Spleen (tissue), 11 donors: Measurements from ENCODE around the gene MED25. TPM values are rescaled to one million over a fixed set of nuclear protein-coding genes. Genes with fewer than 3 reads are reported as not detected.

ENCODE experiments used
- DNase-seq: peaks from one replicate; pipeline ENCODE4 v3.0.0-alpha.2; 2020
- H3K27ac ChIP-seq, 8 donors: fragments of 200-600 bp; sonication (generic) in 7 of 8; 1 replicate in 4 of 8; 2 replicates in 4 of 8; pipeline versions ENCODE4 v1.5.0 to v1.8.0; 2016 to 2021; ENCODE audit warnings: inconsistent platforms in 4 of 8, mild to moderate bottlenecking in 4 of 8, moderate library complexity in 1 of 8
- H3K27me3 ChIP-seq, 7 donors: fragments of 200-600 bp; sonication (generic) in 6 of 7; replicated peaks in 1 of 7; 1 replicate in 4 of 7; 2 replicates in 3 of 7; pipeline versions ENCODE4 v1.5.0 to v1.8.0; 2016 to 2021; ENCODE audit warnings: inconsistent platforms in 3 of 7, mild to moderate bottlenecking in 1 of 7
- H3K36me3 ChIP-seq, 6 donors: fragments of 200-600 bp; sonication (generic) in 5 of 6; 1 replicate in 4 of 6; 2 replicates in 2 of 6; pipeline versions ENCODE4 v1.5.0 to v1.8.0; 2016 to 2021; ENCODE audit warnings: inconsistent platforms in 2 of 6
- H3K4me1 ChIP-seq, 6 donors: fragments of 200-600 bp; sonication (generic) in 5 of 6; 1 replicate in 3 of 6; 2 replicates in 3 of 6; pipeline versions ENCODE4 v1.5.0 to v1.8.0; 2016 to 2021; ENCODE audit warnings: inconsistent platforms in 3 of 6
- H3K4me3 ChIP-seq, 8 donors: fragments of 200-600 bp; sonication (generic) in 7 of 8; 1 replicate in 4 of 8; 2 replicates in 4 of 8; pipeline versions ENCODE4 v1.5.0 to v1.8.0; 2016 to 2021; ENCODE audit warnings: inconsistent platforms in 4 of 8, mild to moderate bottlenecking in 4 of 8, moderate library complexity in 2 of 8
- H3K9me3 ChIP-seq, 8 donors: fragments of 200-600 bp; sonication (generic) in 7 of 8; 1 replicate in 4 of 8; 2 replicates in 4 of 8; pipeline versions ENCODE4 v1.5.0 to v1.8.0; 2016 to 2021; ENCODE audit warnings: inconsistent platforms in 4 of 8
- POLR2A ChIP-seq, 3 donors: fragments of 450-650 bp; IDR thresholded peaks; one replicate each; pipeline ENCODE4 v1.5.1; 2017; ENCODE audit warnings: antibody characterized with exemption in 3 of 3, mild to moderate bottlenecking in 1 of 3
- POLR2AphosphoS5 ChIP-seq, 3 donors: sonication (generic); formaldehyde crosslinking; IDR thresholded peaks; one replicate each; pipeline ENCODE4 v1.5.1; 2017; ENCODE audit warnings: antibody characterized with exemption in 3 of 3
- WGBS, 5 donors: extraction: QIAGEN DNeasy Blood & Tissue Kit in 3 of 5; methylation state at CpG; one replicate each; pipeline versions ENCODE4 v1.1.5 to v1.1.7; 2013 to 2018; 5-methylcytosine and 5-hydroxymethylcytosine counted together
- intact Hi-C: fragments of 100-400 bp; cut with DNase I; formaldehyde crosslinking; loops from one replicate; pipeline ENCODE4 v1.15.0; 2023; ENCODE audit warnings: low total_unique reads
- polyA plus RNA-seq, 3 donors: library from polyadenylated mRNA; stranded (reverse); fragments of 200-250 nt; gene quantifications; one replicate each; pipeline ENCODE4 v1.2.1, GENCODE V29; 2013
- total RNA-seq, 7 donors: library from RNA; depleted of rRNA in 3 of 7; stranded (reverse); fragments of >200 nt in 3 of 7; fragmentation: NEBNext Ultra II Directional in 4 of 7; extraction: Animal tissue kit (Norgen Biotek cat#: 25700) in 4 of 7; gene quantifications; one replicate each; pipeline versions ENCODE4 v1.1.0 to v1.2.1, GENCODE V29; 2016 to 2021
- TF ChIP-seq, protein P1 (sequence below), 11 experiments: fragments of 200-600 bp in 7 of 11; fragments of 450-650 bp in 4 of 11; sonication (generic) in 4 of 11; IDR thresholded peaks in 8 of 11; conservative IDR thresholded peaks in 3 of 11; 1 replicate in 7 of 11; 2 replicates in 4 of 11; pipeline versions ENCODE4 v1.4.0 to v1.8.0; 2016 to 2021; ENCODE audit warnings: antibody characterized with exemption in 11 of 11, inconsistent platforms in 4 of 11, mild to moderate bottlenecking in 1 of 11
- donor health status: healthy with polysubstance abuse.
- donor health status: DM: no; HTN: no; CAD: no; lungs with moderate emphysema.
- donor health status: DM: no; HTN: no; CAD: no.
- donor health status: Bipolar disorder and iron deficiency.
- donor health status: healthy.
- donor health status: DM: no; HTN: no; CAD: no.
- donor health status: DM: yes; HTN: yes; CAD: no.

MED25 gene
- total and polyA plus RNA-seq, 10 donors: 26.6 to 61.0 (median 44.9) TPM

DNA sequence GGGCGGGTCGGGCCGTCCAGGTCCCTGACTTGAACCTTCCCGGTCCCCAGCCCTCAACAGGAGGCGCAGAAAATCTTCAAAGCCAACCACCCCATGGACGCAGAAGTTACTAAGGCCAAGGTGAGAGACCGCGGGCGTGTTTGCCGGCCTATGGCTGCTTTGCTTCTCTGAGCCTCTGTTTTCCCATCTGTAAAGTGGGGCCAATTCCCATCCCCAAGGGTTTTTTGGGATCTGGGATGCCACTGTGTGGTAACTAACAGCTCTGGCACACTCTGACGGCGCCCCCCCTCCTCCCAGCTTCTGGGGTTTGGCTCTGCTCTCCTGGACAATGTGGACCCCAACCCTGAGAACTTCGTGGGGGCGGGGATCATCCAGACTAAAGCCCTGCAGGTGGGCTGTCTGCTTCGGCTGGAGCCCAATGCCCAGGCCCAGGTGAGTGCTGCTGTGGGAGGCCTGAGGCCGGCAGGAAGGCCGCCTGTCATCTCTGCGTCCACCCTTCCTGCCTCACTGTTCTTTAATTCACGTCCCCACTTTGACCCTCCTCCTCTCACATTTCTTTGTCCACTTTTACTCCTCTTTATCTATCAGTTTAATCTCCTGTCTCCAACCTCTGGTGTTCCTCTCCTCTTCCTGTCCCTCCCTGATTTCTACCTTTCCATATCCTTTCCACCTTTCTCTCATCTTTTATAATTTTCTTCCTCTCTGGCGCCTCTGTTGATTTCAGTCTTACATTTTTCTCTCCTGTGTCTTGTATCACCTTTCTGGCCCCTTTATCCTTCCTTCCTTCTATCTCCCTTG, 12.1 kb upstream of the MED25 start:
- 89 to 95% (median 89%) methylated on average over 17 to 20 of the region's 20 CpGs for WGBS, 5 donors
- Histone ChIP-seq H3K27ac (peak overlapping the region in 2 of 8 donors; percentile 89 to 92), H3K36me3 (peaks cover 2 to 69% (median 50%) of the 10 kb centered on the region in 6 donors), H3K27me3 (no peaks in the 10 kb centered on the region), H3K9me3 (no peaks in the 10 kb centered on the region), H3K4me3 (no peak overlapping the region), H3K4me1 (peaks cover 6 to 46% (median 27%) of the 10 kb centered on the region in 6 donors)
- no peak for DNase-seq
- TF ChIP-seq, protein P1, sequence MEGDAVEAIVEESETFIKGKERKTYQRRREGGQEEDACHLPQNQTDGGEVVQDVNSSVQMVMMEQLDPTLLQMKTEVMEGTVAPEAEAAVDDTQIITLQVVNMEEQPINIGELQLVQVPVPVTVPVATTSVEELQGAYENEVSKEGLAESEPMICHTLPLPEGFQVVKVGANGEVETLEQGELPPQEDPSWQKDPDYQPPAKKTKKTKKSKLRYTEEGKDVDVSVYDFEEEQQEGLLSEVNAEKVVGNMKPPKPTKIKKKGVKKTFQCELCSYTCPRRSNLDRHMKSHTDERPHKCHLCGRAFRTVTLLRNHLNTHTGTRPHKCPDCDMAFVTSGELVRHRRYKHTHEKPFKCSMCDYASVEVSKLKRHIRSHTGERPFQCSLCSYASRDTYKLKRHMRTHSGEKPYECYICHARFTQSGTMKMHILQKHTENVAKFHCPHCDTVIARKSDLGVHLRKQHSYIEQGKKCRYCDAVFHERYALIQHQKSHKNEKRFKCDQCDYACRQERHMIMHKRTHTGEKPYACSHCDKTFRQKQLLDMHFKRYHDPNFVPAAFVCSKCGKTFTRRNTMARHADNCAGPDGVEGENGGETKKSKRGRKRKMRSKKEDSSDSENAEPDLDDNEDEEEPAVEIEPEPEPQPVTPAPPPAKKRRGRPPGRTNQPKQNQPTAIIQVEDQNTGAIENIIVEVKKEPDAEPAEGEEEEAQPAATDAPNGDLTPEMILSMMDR (IDR thresholded peaks at IDR 0.05 in 8 of 11, conservative IDR thresholded peaks at IDR 0.05 in 3 of 11): no peak
- TF ChIP-seq POLR2A (IDR thresholded peaks at IDR 0.05) (no peak), POLR2AphosphoS5 (IDR thresholded peaks at IDR 0.05) (no peak)
- intact Hi-C loops: no loop called here

- Histone ChIP-seq H3K4me1 (peaks cover 6 to 50% (median 27%) of the 10 kb centered on the region in 6 donors), H3K36me3 (peaks cover 2 to 63% (median 44%) of the 10 kb centered on the region in 6 donors), H3K27ac (peak overlapping the region in 3 of 8 donors; percentile 86 to 92 (median 89)), H3K27me3 (no peaks in the 10 kb centered on the region), H3K9me3 (no peaks in the 10 kb centered on the region), H3K4me3 (no peak overlapping the region)
- no peak for DNase-seq
- TF ChIP-seq POLR2A (IDR thresholded peaks at IDR 0.05) (no peak), POLR2AphosphoS5 (IDR thresholded peaks at IDR 0.05) (no peak)
- TF ChIP-seq, protein P1 (IDR thresholded peaks at IDR 0.05 in 8 of 11, conservative IDR thresholded peaks at IDR 0.05 in 3 of 11): no peak
- 89 to 95% (median 93%) methylated on average over 8 of the region's 8 CpGs for WGBS, 5 donors
- intact Hi-C loops: no loop called here
Observed at GRCh38 chr19:49806620-49806959, 11.5 kb upstream of the MED25 start.

DNA sequence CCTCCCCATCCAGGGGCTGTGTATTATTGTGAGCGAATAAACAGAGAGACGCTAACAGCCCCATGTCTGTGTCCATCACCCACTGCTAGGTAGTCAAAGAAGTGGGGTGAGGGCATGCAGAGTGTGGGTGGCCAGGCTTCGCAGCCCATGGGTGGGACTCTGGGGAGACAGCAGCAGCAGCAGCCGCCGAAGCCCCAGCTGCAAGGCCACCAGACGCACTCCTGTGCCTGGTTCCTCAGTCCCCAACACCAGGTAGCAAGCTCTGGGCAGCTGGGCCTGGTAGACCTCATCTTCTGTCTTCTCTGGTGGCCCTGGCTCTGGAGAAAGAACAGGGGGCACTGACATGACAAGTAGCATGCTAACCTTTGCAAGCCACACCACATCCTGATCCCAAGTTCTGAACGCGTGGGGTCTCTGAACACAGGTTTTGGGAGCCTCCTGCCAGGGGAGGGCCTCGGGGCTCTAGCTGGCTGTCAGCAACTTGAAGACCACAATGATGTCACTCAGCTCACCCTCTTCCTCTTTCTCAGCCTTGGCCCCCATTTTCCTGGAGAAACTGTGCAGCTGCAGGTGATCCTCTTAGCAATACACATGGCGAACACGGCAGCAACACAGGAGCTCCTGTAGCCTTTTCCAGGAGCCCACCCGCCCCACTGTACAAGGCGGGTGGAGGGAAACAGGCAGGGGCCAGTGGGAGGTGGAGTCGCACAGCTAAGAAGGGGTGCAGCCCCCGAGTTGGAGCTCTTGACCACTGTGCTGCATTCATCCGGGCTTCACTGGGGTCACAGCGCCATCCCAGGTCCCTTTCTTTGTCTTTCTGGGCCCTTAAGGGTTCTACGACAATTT, 10.8 kb upstream of the MED25 start:
- intact Hi-C loops: no loop called here
- no peak for DNase-seq

More for the DNA sequence above, 10.8 kb upstream of the MED25 start:
- Histone ChIP-seq H3K9me3 (no peaks in the 10 kb centered on the region), H3K4me3 (no peak overlapping the region), H3K4me1 (peaks cover 6 to 54% (median 30%) of the 10 kb centered on the region in 6 donors), H3K27me3 (no peaks in the 10 kb centered on the region), H3K27ac (peak overlapping the region in 6 of 8 donors; percentile 27 to 92 (median 84)), H3K36me3 (peaks cover 2 to 56% (median 37%) of the 10 kb centered on the region in 6 donors)
- TF ChIP-seq POLR2A (IDR thresholded peaks at IDR 0.05) (no peak), POLR2AphosphoS5 (IDR thresholded peaks at IDR 0.05) (peak; percentile 10 to 39 (median 29))
- TF ChIP-seq, protein P1 (IDR thresholded peaks at IDR 0.05 in 8 of 11, conservative IDR thresholded peaks at IDR 0.05 in 3 of 11): no peak
- WGBS, 5 donors: 55 to 81% (median 70%) methylated on average over 15 to 18 of the region's 18 CpGs
